K562 (cell line): ENCODE measurements around the gene BTBD16. TPM values are rescaled to one million over a fixed set of nuclear protein-coding genes. Genes with fewer than 3 reads are reported as not detected.

Experiments used
- ATAC-seq: fragments of 200-7000 bp; cut with Tn5 transposase; 3 replicates; pipeline ENCODE4 v1.9.1; 2020; ENCODE audit warnings: moderate library complexity
- BruUV-seq: library from RNA; stranded (reverse); fragments of 400-500 nt; replicated peaks from 2 replicates; lab custom pipeline; 2021; lab: Mats Ljungman, UMichigan
- CTCF ChIA-PET: fragments of 300-600 bp; formaldehyde crosslinking; extraction: SDS; loops from one replicate; lab custom pipeline; 2021; ENCODE audit warnings: low intra/inter-chr PET ratio; lab: Yijun Ruan, JAX
- POLR2A ChIA-PET: fragments of 300-600, 350-650 bp; sonication (Branson Sonifier 250); formaldehyde crosslinking; extraction: SDS; loops from one replicate; lab custom pipeline; 2021; ENCODE audit warnings: antibody characterized with exemption, inconsistent platforms; lab: Yijun Ruan, JAX
- DNase-seq, 4 experiments: peaks; one replicate each; pipeline versions ENCODE4 v3.0.0 to v3.0.0-alpha.2; 2011 to 2018; ENCODE audit warnings: low spot score in 3 of 4, mixed read lengths in 3 of 4; ENCODE audit errors: extremely low read depth in 1 of 4
- FAIRE-seq: peaks from 2 replicates; lab custom pipeline; 2011; peaks lifted over from hg19 to GRCh38; lab: Jason Lieb, UNC
- H2AFZ ChIP-seq: 2 replicates; pipeline ENCODE4 v1.6.0; 2011; ENCODE audit warnings: low read depth, low read length, control low read depth, inconsistent platforms
- H3K27ac ChIP-seq: fragments of 200-600 bp; 3 replicates; pipeline ENCODE4 v1.8.0; 2011; ENCODE audit warnings: low read depth, mild to moderate bottlenecking, control low read depth, inconsistent platforms, low read length, moderate library complexity, mixed read lengths; ENCODE audit errors: extremely low read depth
- H3K27me3 ChIP-seq, 2 experiments: fragments of 300-600 bp in 1 of 2; 2 replicates in 1 of 2; 3 replicates in 1 of 2; pipeline versions ENCODE4 v1.6.0 to v1.8.0; 2011; ENCODE audit warnings: inconsistent platforms in 2 of 2, low read length in 2 of 2, mild to moderate bottlenecking in 1 of 2, mixed read lengths in 1 of 2, moderate library complexity in 1 of 2; ENCODE audit not compliant: control insufficient read depth in 2 of 2, insufficient read depth in 2 of 2
- H3K36me3 ChIP-seq: fragments of 300-600 bp; 3 replicates; pipeline ENCODE4 v1.8.0; 2011; ENCODE audit warnings: mild to moderate bottlenecking, low read length, inconsistent platforms; ENCODE audit not compliant: control insufficient read depth, insufficient read depth
- H3K4me1 ChIP-seq, 2 experiments: fragments of 200-600 bp in 1 of 2; replicated peaks in 1 of 2; 2 replicates in 1 of 2; 3 replicates in 1 of 2; pipeline versions ENCODE4 v1.5.1 to v1.8.0; 2011; ENCODE audit warnings: inconsistent platforms in 2 of 2, low read length in 2 of 2, mild to moderate bottlenecking in 1 of 2, mixed read lengths in 1 of 2, moderate library complexity in 1 of 2; ENCODE audit not compliant: control insufficient read depth in 2 of 2, insufficient read depth in 2 of 2
- H3K4me2 ChIP-seq: 2 replicates; pipeline ENCODE4 v1.6.1; 2011; ENCODE audit warnings: low read length, control low read depth, inconsistent platforms, mixed read lengths; ENCODE audit not compliant: insufficient read depth
- H3K4me3 ChIP-seq: fragments of 200-600 bp; sonication (generic), shearing (Covaris generic); 2 replicates; pipeline ENCODE4 v1.5.1; 2016; ENCODE audit warnings: control low read depth, inconsistent platforms
- H3K79me2 ChIP-seq: fragments of 200-600 bp; 3 replicates; pipeline ENCODE4 v1.8.0; 2011; ENCODE audit warnings: low read length, inconsistent platforms; ENCODE audit not compliant: control insufficient read depth, insufficient read depth
- H3K9ac ChIP-seq, 2 experiments: 2 replicates each; pipeline versions ENCODE4 v1.6.0 to v1.6.1; 2011; ENCODE audit warnings: low read depth in 2 of 2, low read length in 2 of 2, control low read depth in 1 of 2, inconsistent platforms in 1 of 2, mild to moderate bottlenecking in 1 of 2, mixed read lengths in 1 of 2; ENCODE audit not compliant: insufficient read depth in 1 of 2
- H3K9me1 ChIP-seq: one replicate; pipeline ENCODE4 v1.6.0; 2011; ENCODE audit warnings: inconsistent platforms, mild to moderate bottlenecking, low read length, moderate library complexity; ENCODE audit not compliant: control insufficient read depth, insufficient read depth
- H3K9me3 ChIP-seq: replicated peaks from 2 replicates; pipeline ENCODE4 v1.5.1; 2011; ENCODE audit warnings: low read depth, low read length, inconsistent platforms; ENCODE audit not compliant: control insufficient read depth, insufficient read depth
- H4K20me1 ChIP-seq: replicated peaks from 2 replicates; pipeline ENCODE4 v1.6.1; 2011; ENCODE audit warnings: low read length, inconsistent platforms, mixed read lengths; ENCODE audit not compliant: control insufficient read depth, insufficient read depth
- CHD7 ChIP-seq: fragments of 200-600 bp; sonication (generic); IDR thresholded peaks from one replicate; pipeline ENCODE4 v1.6.1; 2012; ENCODE audit warnings: mild to moderate bottlenecking, low read depth, low read length, inconsistent platforms
- DACH1 ChIP-seq: fragments of 450-650 bp; IDR thresholded peaks from 2 replicates; pipeline ENCODE4 v1.6.1; 2018; ENCODE audit not compliant: partially characterized antibody
- EZH2 ChIP-seq: IDR thresholded peaks from 2 replicates; pipeline ENCODE4 v1.6.1; 2012; ENCODE audit warnings: low read depth, mild to moderate bottlenecking, inconsistent platforms, low read length, borderline replicate concordance
- HDAC6 ChIP-seq: IDR thresholded peaks from 2 replicates; pipeline ENCODE4 v1.6.1; 2012; ENCODE audit warnings: low read depth, mild to moderate bottlenecking, control low read depth, inconsistent platforms, low read length, moderate library complexity
- HSF4 ChIP-seq: fragments of 250-450 bp; sonication (Bioruptor Pico); IDR thresholded peaks from 2 replicates; pipeline ENCODE4 v2.1.2; 2022; ENCODE audit warnings: mild to moderate bottlenecking, moderate library complexity, borderline replicate concordance
- MTA3 ChIP-seq: fragments of 450-650 bp; formaldehyde crosslinking; IDR thresholded peaks from 2 replicates; pipeline ENCODE4 v1.6.1; 2017; ENCODE audit warnings: mild to moderate bottlenecking, borderline replicate concordance
- NFYB ChIP-seq: IDR thresholded peaks from 2 replicates; pipeline ENCODE4 v1.6.1; 2011; ENCODE audit warnings: mild to moderate bottlenecking, moderate library complexity; ENCODE audit not compliant: insufficient read length; ENCODE audit errors: extremely low read depth
- POLR2G ChIP-seq: fragments of 200-400 bp; formaldehyde crosslinking; IDR thresholded peaks from 2 replicates; pipeline ENCODE4 v1.6.1; 2017; ENCODE audit warnings: low read depth, mild to moderate bottlenecking, antibody characterized with exemption, low read length, moderate library complexity
- ZNF232 ChIP-seq: sonication (generic); formaldehyde crosslinking; IDR thresholded peaks from 2 replicates; pipeline ENCODE4 v1.8.0; 2022; ENCODE audit warnings: mild to moderate bottlenecking, missing genetic modification reagents
- WGBS: fragments of 100-300 bp; shearing (Covaris generic); methylation state at CpG from one replicate; pipeline ENCODE4 v1.1.6; 2016; ENCODE audit warnings: low coverage, mixed read lengths; ENCODE audit not compliant: insufficient coverage; ENCODE audit errors: missing lambda C conversion rate; 5-methylcytosine and 5-hydroxymethylcytosine counted together
- in situ Hi-C: fragments of 300-500 bp; cut with MboI; formaldehyde crosslinking; loops from 4 replicates; pipeline ENCODE4 v1.15.0; 2018; ENCODE audit warnings: inconsistent platforms, mixed read lengths
- intact Hi-C: fragments of 100-400 bp; cut with micrococcal nuclease; formaldehyde crosslinking; loops from 2 replicates; pipeline ENCODE4 v1.14.2; 2022
- polyA plus RNA-seq, 8 experiments: library from polyadenylated mRNA; depleted of rRNA in 4 of 8; stranded (reverse) in 5 of 8; unstranded in 3 of 8; fragments of >200 nt; fragmentation: Nextera tagmentation in 2 of 8; fragmentation: Illumina TruSeq in 1 of 8; extraction: Ambion mirVana in 2 of 8; extraction: Trizol in 1 of 8; gene quantifications; 2 replicates each; pipeline versions ENCODE4 v1.2.1 to v1.2.3, GENCODE V29; 2011 to 2014; ENCODE audit warnings: inconsistent platforms in 1 of 8, missing spikeins in 1 of 8
- total RNA-seq, 7 experiments: library from RNA; depleted of rRNA in 6 of 7; stranded (reverse); fragments of >200 nt in 6 of 7; fragmentation: Illumina TruSeq in 2 of 7; extraction: Trizol in 2 of 7; gene quantifications; 2 replicates each; pipeline versions ENCODE4 v1.2.1 to v1.2.3, GENCODE V29; 2011 to 2021; ENCODE audit warnings: low replicate concordance in 1 of 7

The BTBD16 gene
- total and polyA plus RNA-seq, 9 of the 15 experiments (the other 6 are each of a cell fraction or from before 2014, with no cell fraction given), result 0.11 TPM; not detected in 8

GRCh38 chr10:122286867-122287266 is 15.8 kb downstream of the BTBD16 start:
- no peaks in the 10 kb centered on the region for H4K20me1 ChIP-seq
- no peaks in the 10 kb centered on the region for H3K36me3 ChIP-seq
- H3K4me3 ChIP-seq, result no peak overlapping the region
- no peaks in the 10 kb centered on the region for H3K9me3 ChIP-seq
- no peak overlapping the region for H3K27ac ChIP-seq
- H3K4me2 ChIP-seq, result no peak overlapping the region
- ATAC-seq, result no peak
- in situ Hi-C loops, result no loop called here
- no peak overlapping the region for H3K9ac ChIP-seq
- 0% methylated on average over 4 of the region's 7 CpGs for WGBS
- H3K9me1 ChIP-seq, result no peaks in the 10 kb centered on the region
- BruUV-seq, result no TSS peak
- no peak for DNase-seq
- H3K27me3 ChIP-seq, result no peaks in the 10 kb centered on the region; a peak in 1 of 5 replicates
- no peak overlapping the region for H2AFZ ChIP-seq
- no peaks in the 10 kb centered on the region for H3K4me1 ChIP-seq
- FAIRE-seq, result no peak
- TF ChIP-seq HSF4 (CRISPR knock-in tag) (no peak), CHD7 (no peak), ZNF232 (CRISPR knock-in tag) (no peak), DACH1 (no peak), NFYB (no peak), HDAC6 (no peak), MTA3 (no peak), EZH2 (no peak), POLR2G (no peak)
- TF ChIP-seq, all 486 proteins: peak for 0
- intact Hi-C loops, result no loop called here
- ChIA-PET POLR2A (interaction anchor here (1.7 kb wide), 1 partner anchor 12 kb away, joined by 3 read pairs; no protein-coding TSS in a partner anchor), CTCF (no interaction called here)
- H3K79me2 ChIP-seq, result no peaks in the 10 kb centered on the region
